ENCODE results near the gene PHACTR3.

The PHACTR3 gene

GRCh38 chr20:59735486-59735885, 131.1 kb downstream of the PHACTR3 start:
- no peak for DNase-seq (ENCODE audit: low spot score)

DNA sequence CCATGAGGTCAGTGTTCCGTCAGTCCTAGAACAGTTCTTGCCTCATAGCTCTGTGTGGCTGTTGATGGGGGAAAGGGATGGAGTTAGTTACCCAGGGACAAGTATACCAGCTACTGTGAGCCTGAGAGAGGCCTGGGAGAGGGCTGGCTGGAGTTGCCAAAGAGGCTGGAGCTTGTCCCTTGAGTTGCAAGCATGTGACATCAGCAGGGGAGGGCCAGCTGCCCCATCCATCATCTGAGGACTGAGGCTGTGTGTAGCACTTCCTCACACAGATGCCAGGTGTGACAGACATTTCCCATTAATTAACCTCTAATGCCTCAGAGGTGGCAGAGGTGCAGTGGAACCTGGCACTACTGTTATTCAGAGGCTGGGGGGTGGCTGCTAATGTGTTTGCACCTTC, 131.6 kb downstream of the PHACTR3 start:
- no peak for DNase-seq (ENCODE audit: low spot score)

DNA sequence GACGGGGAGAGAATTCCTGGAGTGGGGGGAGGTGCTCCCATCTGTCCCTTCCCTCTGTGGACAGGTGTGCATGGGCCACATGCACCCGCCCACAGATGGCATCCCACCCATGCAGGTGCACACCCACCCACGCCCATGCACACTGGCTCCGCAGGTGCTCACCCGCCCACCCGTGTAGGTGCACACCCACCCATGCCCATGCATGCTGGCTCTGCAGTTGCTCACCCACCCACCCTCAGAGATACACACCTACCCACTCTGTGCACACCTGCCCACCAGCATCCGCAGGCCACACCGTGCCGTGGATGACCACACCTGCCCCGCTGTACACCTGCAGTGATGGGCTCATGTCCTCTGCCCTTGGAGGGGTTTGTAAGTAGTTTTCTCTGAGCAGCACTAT, 132.0 kb downstream of the PHACTR3 start:
- DNase-seq (ENCODE audit: low spot score), result no peak

DNA sequence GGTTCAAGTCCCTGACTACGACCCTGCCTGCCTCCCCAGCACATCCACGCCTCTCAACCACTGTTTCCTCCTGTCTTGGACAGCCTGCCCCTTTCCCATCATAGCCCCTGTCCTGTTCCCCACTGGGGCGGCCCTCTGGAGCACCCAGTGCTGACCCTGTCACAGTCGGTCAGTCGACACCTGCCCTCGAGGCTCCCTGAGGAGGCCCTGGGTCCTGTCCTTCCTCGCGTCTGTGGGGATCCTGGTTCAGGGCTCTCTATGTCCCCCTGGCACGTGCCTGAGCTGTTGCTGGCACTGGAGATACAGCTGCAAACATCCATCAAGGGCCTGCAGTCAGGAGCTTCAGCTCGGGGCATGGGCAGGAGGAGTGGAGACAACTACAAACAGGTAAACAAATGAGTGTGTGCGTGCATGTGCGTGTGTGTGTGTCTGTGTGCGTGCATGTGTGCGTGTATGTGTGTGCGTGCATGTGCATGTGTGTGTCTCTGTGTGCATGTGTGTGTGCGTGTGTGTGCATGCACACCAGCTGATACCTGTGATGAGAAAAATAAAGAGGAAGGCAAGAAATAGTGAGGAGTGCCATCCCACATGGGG, 132.8 kb downstream of the PHACTR3 start:
- DNase-seq (ENCODE audit: low spot score), result no peak

DNA sequence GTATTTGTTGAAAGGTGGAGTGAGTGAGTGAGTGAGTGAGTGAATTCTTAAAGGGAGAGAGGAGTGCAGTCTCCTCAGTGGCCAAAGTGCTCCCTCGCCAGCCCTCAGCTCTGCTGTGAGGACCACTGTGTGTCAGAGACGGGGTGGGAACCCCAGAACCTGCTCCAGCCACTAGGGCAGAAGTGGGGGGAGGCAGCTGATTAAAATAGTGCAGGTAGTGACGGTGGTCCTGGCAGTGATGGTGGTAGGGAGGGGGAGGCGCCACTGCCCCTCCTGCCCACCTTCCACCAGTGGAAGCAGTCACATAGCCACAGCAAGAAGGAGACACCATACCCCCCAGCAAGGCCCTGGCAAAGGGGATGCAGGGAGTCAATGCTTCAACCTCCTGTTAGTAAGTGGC, 133.5 kb downstream of the PHACTR3 start:
- DNase-seq (ENCODE audit: low spot score), result no peak

DNA sequence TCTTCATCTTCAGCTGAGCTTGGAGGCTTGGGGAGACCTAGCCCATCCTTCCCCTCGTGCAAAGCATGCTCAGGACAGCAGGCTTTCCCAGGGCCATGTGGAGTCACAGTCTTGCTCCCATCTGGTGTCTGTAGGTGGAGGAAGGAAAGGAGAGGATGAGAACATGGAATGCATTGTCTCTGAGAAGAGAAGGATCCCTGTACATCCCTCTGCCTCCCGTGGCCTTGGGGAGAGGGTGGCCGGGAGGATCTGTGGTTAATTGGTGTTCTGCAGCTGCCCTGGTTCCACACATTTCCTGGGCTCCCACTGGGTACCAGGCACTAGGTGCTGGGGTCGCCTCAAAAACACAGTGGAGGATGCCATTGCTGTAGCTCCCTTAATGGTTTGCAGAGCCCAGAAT, 134.5 kb downstream of the PHACTR3 start:
- no peak for DNase-seq (ENCODE audit: low spot score)

- no peak for DNase-seq (ENCODE audit: low spot score)
Observed at GRCh38 chr20:59740621-59741020, 136.3 kb downstream of the PHACTR3 start.

DNA sequence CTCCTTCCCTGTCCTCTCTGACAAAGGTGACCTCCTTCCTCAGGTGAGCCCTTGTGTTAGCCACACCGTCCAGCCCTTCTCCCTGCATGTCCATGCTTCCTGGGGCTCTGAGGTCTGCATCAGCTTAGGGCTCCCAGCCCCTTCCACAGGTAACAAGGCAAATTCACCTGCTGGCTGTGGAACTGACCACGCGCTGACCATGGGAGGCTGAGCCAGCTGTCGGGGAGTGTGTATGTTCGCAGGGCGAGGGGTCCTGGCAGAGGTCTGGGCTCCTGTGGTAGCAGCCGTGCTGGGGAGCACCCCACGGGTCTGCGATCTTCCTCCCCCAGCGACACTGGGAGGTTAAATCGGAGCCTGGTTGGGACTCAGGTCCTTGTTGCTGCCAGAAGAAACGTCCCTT, 136.7 kb downstream of the PHACTR3 start:
- DNase-seq (ENCODE audit: low spot score), result no peak

GRCh38 chr20:59742351-59743095, 138.2 kb downstream of the PHACTR3 start:
- no peak for DNase-seq (ENCODE audit: low spot score)

DNA sequence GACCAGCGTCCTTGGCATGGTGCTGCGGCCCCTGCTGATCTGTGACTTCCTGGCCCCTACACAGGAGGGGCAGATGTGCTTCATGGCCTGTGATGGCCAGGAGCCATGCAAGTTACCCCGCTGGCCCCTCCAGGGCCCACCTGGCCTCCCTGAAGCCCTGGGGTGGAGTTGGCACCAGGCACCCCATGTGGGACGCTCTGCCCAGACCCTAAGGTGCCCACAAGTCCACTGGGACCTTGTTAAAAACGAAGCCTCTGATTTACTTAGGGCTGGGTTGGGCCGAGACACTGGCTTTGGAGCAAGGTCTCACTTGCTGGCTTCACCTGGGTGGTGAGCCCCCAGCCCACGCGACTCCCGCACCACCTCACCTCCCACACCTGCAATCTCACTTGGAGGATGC, 139.0 kb downstream of the PHACTR3 start:
- DNase-seq (ENCODE audit: low spot score), result no peak

GRCh38 chr20:59743767-59744485, 139.6 kb downstream of the PHACTR3 start:
- DNase-seq (ENCODE audit: low spot score), result no peak

GRCh38 chr20:59744756-59745155, 140.4 kb downstream of the PHACTR3 start:
- DNase-seq (ENCODE audit: low spot score), result no peak

- no peak for DNase-seq (ENCODE audit: low spot score)
Observed at GRCh38 chr20:59745201-59745600, 140.9 kb downstream of the PHACTR3 start.

DNA sequence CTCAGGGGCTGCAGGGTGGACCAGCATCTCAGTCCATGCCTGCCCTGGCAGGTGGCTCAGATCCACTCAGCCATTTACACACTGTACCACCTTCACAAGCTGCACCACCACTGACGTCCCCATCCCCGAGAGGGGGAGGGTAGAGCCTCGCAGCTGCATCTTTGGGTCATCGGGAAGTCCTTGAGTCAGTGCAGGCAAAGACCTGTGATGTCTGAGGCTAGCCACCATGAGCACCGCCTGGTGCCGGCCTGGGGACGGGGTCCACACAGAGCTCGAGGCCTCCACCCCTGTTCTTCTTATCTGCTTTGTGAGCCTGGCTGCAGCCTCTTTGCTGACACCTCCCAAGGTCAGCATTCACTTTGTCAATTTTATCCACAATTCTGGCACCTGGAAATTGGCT, 141.4 kb downstream of the PHACTR3 start:
- DNase-seq (ENCODE audit: low spot score), result no peak

GRCh38 chr20:59746155-59746554, 141.8 kb downstream of the PHACTR3 start:
- DNase-seq (ENCODE audit: low spot score), result no peak

DNA sequence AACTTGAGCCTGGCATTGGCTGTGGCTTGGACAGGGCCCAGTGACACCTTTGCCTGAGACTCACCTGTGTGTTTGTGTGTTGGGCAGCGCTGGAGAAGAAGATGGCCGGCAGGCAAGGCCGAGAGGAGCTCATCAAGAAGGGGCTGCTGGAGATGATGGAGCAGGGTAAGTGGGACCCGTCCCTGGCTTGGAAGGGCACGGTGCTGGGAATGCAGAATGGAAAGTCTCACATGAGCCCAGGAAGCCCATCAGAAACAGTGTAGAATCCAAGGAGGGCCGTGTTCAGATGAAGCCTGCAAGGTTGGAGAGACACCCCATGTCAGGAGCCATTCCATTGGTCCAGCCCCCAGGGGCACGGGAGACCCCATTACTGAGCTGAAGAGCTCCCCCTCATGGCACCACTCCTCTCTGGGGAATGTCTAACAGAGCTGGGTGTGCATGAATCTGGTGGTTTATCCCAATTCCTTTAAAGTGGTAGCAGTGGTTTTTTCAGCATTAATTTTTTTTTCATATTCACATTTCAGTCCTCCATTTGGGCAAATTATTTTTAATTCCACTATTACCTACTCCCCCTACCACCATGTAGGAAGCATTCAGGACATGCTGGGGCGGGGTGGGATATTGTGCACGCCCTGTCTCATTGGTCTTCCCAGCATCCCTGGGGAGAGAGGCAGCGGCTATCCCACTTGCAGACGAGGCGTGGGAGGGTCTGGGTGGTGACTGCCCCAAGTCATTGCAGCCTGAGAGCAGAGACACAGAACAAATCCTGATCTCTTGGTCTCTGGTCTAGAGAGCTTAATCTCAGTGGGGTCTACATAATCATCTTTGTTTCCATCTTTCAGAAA, 143.6 kb downstream of the PHACTR3 start:
- no peak for DNase-seq (ENCODE audit: low spot score)

DNA sequence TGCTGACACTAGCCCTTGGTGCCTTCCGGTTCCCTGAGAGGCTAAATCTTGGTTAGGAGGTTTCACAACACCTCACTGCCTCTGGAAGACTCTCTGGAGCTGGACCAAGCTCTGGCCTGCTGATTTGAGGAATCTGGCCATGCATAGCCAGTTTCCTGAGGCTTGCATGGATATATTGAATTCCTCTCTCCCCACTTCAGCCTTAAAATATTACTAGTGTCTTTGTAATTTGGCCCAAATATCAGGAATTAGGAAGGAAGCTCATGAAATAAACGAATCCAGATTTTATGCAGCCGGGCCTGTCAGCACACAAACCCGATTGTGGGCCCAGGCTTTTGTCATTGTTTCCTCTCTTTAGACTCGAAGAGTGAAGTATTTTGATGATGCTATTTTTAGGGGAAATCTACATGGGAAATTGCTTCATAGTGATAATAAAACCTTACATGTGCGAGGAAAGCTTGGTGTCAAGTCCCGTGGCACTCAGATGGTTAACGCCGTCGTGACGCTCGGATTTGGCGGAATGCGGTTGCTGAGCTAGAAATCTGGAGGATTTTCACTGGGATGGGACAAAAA, 144.4 kb downstream of the PHACTR3 start:
- DNase-seq (ENCODE audit: low spot score), result no peak

DNA sequence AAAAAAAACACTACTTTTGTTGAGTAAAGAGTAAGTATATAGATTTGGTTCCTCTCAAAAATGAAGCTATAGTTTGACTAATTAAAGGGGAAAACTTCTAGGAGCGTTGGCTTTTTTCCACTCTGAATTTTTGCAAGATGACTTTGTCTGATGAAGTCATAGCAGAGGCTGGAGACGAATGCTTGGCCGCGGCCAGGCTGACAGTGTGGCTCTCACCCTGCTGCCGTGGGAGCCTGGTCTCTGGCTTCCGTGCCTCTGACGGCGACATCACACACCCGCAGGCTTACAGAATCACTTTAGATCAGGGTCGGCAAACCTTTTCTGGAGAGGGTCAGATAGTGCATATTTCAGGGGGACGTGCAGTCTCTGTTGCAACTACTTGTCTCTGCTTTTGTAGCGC, 145.0 kb downstream of the PHACTR3 start:
- peak; percentile 47 for DNase-seq (ENCODE audit: low spot score)

GRCh38 chr20:59750209-59750840, 146.0 kb downstream of the PHACTR3 start:
- no peak for DNase-seq (ENCODE audit: low spot score)

DNA sequence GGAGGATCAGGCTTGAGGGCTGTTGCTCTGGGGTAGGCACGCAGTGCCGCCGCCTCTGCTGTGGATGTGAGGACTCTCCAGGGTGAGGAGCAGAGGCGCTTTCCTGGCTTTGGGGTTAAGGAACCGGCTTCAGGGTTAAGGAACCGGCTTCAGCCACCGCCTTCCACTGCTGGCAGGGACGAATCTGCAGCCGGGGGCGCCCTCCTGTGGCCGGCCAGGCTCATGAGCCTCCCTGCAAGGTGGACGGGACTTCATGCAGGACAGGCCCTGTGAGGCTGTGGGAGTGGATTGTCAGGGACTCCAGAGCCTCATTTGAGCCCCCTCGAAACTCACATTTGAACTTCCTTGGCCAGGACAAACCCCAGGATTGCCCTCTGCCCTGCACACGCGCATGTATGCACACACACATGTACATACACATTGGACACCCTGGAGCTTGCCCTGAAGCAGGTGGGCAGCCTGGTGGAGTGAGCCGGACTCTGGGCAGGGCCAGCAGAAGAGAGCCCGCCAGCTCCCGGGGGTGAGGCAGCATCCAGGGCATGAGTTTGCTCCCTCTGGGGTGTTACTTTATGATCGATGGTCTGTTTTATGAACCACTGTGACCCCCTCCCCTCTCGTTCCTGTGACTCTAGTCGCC, 146.9 kb downstream of the PHACTR3 start:
- DNase-seq (ENCODE audit: low spot score), result peak; percentile 77

- no peak for DNase-seq (ENCODE audit: low spot score)
Observed at GRCh38 chr20:59752101-59752586, 147.8 kb downstream of the PHACTR3 start.
